Endothelial cell of umbilical vein (primary cell): ENCODE measurements around the gene KLRF1. TPM values are rescaled to one million over a fixed set of nuclear protein-coding genes. Genes with fewer than 3 reads are reported as not detected.
A peak's percentile ranks its signal among the peaks of the same experiment; 100 is the strongest.

Experiments
- BruUV-seq: library from RNA; stranded (reverse); fragments of 400-500 nt; replicated peaks from 2 replicates; lab custom pipeline; 2021; lab: Mats Ljungman, UMichigan
- CTCF ChIA-PET: fragments of 300-600, 350-600 bp; sonication (Branson Sonifier 250); formaldehyde crosslinking; loops from one replicate; lab custom pipeline; 2021; ENCODE audit warnings: antibody characterized with exemption, inconsistent platforms; lab: Charles Lee
- POLR2A ChIA-PET: fragments of 300-600, 350-600 bp; sonication (Branson Sonifier 250); formaldehyde crosslinking; loops from one replicate; lab custom pipeline; 2021; ENCODE audit warnings: antibody characterized with exemption, inconsistent platforms; lab: Charles Lee
- DNase-seq: peaks from one replicate; pipeline ENCODE4 v3.0.0-alpha.2; 2011; ENCODE audit warnings: low read depth, low spot score
- FAIRE-seq: peaks from 2 replicates; lab custom pipeline; 2011; peaks lifted over from hg19 to GRCh38; lab: Jason Lieb, UNC
- H2AFZ ChIP-seq: 2 replicates; pipeline ENCODE4 v1.6.0; 2012; ENCODE audit warnings: low read depth, low read length, control low read depth, inconsistent platforms
- H3K27ac ChIP-seq: 2 replicates; pipeline ENCODE4 v1.5.1; 2011; ENCODE audit warnings: low read depth, mild to moderate bottlenecking, control low read depth, low read length, moderate library complexity; ENCODE audit not compliant: insufficient read depth
- H3K27me3 ChIP-seq, 2 experiments: 2 replicates each; pipeline versions ENCODE4 v1.6.0 to v1.6.1; 2011; ENCODE audit warnings: low read length in 2 of 2, mixed read lengths in 1 of 2; ENCODE audit not compliant: control insufficient read depth in 2 of 2, insufficient read depth in 2 of 2
- H3K36me3 ChIP-seq, 2 experiments: 2 replicates in 1 of 2; 3 replicates in 1 of 2; pipeline ENCODE4 v1.5.1; 2011; ENCODE audit warnings: low read length in 2 of 2, mild to moderate bottlenecking in 1 of 2, moderate library complexity in 1 of 2; ENCODE audit not compliant: control insufficient read depth in 2 of 2, insufficient read depth in 2 of 2; ENCODE audit errors: extremely low read depth in 1 of 2
- H3K4me1 ChIP-seq: 3 replicates; pipeline ENCODE4 v1.5.1; 2011; ENCODE audit warnings: mild to moderate bottlenecking, low read length; ENCODE audit not compliant: control insufficient read depth, insufficient read depth; ENCODE audit errors: extremely low read depth
- H3K4me2 ChIP-seq: 2 replicates; pipeline ENCODE4 v1.6.1; 2011; ENCODE audit warnings: low read length, control low read depth, mixed read lengths; ENCODE audit not compliant: insufficient read depth
- H3K4me3 ChIP-seq, 3 experiments: fragments of 200-600 bp in 1 of 3; sonication (generic), shearing (Covaris generic) in 1 of 3; replicated peaks in 1 of 3; 2 replicates each; pipeline ENCODE4 v1.5.1; 2011 to 2016; ENCODE audit warnings: control low read depth in 3 of 3, low read length in 3 of 3, mild to moderate bottlenecking in 2 of 3, inconsistent platforms in 1 of 3, low read depth in 1 of 3, moderate library complexity in 1 of 3; ENCODE audit not compliant: insufficient read depth in 1 of 3
- H3K79me2 ChIP-seq: 2 replicates; pipeline ENCODE4 v1.6.0; 2012; ENCODE audit warnings: low read length, inconsistent platforms; ENCODE audit not compliant: control insufficient read depth, insufficient read depth
- H3K9ac ChIP-seq: replicated peaks from 2 replicates; pipeline ENCODE3; 2011; ENCODE audit warnings: low read length, control low read depth; ENCODE audit not compliant: insufficient read depth; ENCODE audit errors: extremely low read depth
- H3K9me1 ChIP-seq: replicated peaks from 3 replicates; pipeline ENCODE4 v1.6.0; 2011; ENCODE audit warnings: mild to moderate bottlenecking, low read length; ENCODE audit not compliant: control insufficient read depth, insufficient read depth; ENCODE audit errors: extremely low read depth
- H3K9me3 ChIP-seq: replicated peaks from 2 replicates; pipeline ENCODE4 v1.5.1; 2012; ENCODE audit warnings: low read length, inconsistent platforms; ENCODE audit not compliant: control insufficient read depth, insufficient read depth
- H4K20me1 ChIP-seq: replicated peaks from 2 replicates; pipeline ENCODE3; 2011; ENCODE audit warnings: mild to moderate bottlenecking, low read length; ENCODE audit not compliant: control insufficient read depth, insufficient read depth; ENCODE audit errors: extremely low read depth
- EZH2 ChIP-seq: IDR thresholded peaks from 2 replicates; pipeline ENCODE4 v1.6.1; 2012; ENCODE audit warnings: borderline replicate concordance, low read depth, mild to moderate bottlenecking, moderate library complexity, low read length, inconsistent platforms; ENCODE audit not compliant: severe bottlenecking
- FOS ChIP-seq: IDR thresholded peaks from 2 replicates; pipeline ENCODE4 v1.6.1; 2011; ENCODE audit warnings: mild to moderate bottlenecking, low read length, moderate library complexity, borderline replicate concordance; ENCODE audit not compliant: insufficient read depth
- JUN ChIP-seq: IDR thresholded peaks from 2 replicates; pipeline ENCODE4 v1.6.1; 2011; ENCODE audit warnings: borderline replicate concordance, low read depth; ENCODE audit not compliant: insufficient read length, insufficient read depth
- POLR2A ChIP-seq: IDR thresholded peaks from 2 replicates; pipeline ENCODE4 v1.6.1; 2012; ENCODE audit warnings: low read depth, mild to moderate bottlenecking, control low read depth, low read length
- POLR2AphosphoS5 ChIP-seq: IDR thresholded peaks from 2 replicates; pipeline ENCODE4 v1.6.1; 2012; ENCODE audit warnings: low read depth, mild to moderate bottlenecking, control low read depth, low read length, moderate library complexity; ENCODE audit not compliant: insufficient read depth
- dilution Hi-C: fragments of 300-500 bp; cut with MboI; formaldehyde crosslinking; loops from one replicate; pipeline ENCODE4 v1.15.0; 2019; ENCODE audit warnings: low sequenced_read_pairs; ENCODE audit not compliant: extremely low pct_ligation_motif_present
- intact Hi-C: fragments of 100-400 bp; cut with micrococcal nuclease; formaldehyde crosslinking; loops from one replicate; pipeline ENCODE4 v1.10.0; 2022
- polyA plus RNA-seq, 4 experiments: library from polyadenylated mRNA; depleted of rRNA in 3 of 4; stranded (reverse) in 3 of 4; unstranded in 1 of 4; fragments of >200 nt; gene quantifications; 2 replicates each; pipeline versions ENCODE4 v1.2.1 to v1.2.3, GENCODE V29; 2011 to 2012; ENCODE audit warnings: missing spikeins in 1 of 4
- total RNA-seq: library from RNA; stranded (reverse); gene quantifications from 2 replicates; pipeline ENCODE4 v1.2.3, GENCODE V29; 2021

KLRF1 gene
- total and polyA plus RNA-seq, 2 donors (not counting 3 experiments of a cell fraction or from before 2014, with no cell fraction given), result not detected

DNA sequence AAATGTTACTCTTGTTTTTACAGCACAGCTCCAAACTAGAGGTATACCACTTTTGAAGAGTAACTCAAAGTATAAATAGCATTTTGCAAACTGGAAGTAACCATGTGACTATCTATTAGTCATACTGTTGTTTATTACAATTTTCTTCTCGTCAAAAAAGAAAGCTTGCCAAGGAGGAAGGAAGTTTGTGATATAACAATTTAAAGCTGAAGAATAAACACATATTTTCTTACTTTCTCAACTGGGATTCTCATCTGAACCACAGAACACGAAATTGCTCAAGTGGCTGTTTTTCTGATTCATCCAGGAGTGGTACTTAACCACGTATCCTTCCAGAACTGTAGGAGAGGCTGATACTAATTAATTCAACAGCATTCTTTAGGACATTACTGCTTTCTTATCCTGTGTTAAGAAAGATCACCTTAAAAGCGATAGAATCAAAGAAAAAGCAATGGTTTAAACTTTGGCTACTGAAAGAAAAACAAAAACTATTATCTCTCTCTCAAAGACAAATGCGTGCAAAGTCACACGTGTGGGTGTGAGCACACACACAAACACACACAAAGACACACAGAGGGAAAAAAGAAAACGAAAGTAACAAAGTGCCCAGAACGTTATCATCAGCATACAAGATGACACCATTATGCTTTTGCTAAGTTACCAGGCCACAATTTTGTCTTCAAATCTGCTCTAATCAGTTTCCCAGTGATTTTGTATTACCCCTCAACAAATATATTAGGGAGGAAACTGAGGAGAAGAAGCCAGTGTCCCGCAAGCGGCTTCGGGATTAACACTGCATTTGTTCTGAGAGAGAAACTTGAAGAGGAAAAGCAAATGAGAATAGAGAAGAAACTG lies 42.3 kb downstream of the KLRF1 start, which contains the start of gene CLEC2B:
TSS of gene CLEC2B (minus strand) at position 48 of the 855 bp plus-strand sequence.
- TF ChIP-seq POLR2AphosphoS5 (peak; percentile 49), POLR2A (peak; percentile 60), EZH2 (no peak), FOS (peak; percentile 76), JUN (peak; percentile 74)
- peak; percentile 92 for DNase-seq
- CTCF ChIA-PET, result interaction anchor here (0.5 to 4.4 kb wide), 4 partner anchors 72 to 147 kb away, joined by 3 to 21 read pairs (median 4); no protein-coding TSS in a partner anchor
- Histone ChIP-seq H3K9ac (peak within 1 kb of the TSS; percentile 94), H3K4me3 (peak within 1 kb of the TSS; percentile 28 to 93 (median 73)), H4K20me1 (no peaks in the 10 kb centered on the region), H3K9me1 (no peaks in the 10 kb centered on the region), H2AFZ (peak within 1 kb of the TSS; percentile 94), H3K4me1 (peaks cover 31% of the 10 kb centered on the region), H3K36me3 (no peaks in the 10 kb centered on the region), H3K27me3 (no peaks in the 10 kb centered on the region), H3K79me2 (peaks cover 28% of the 10 kb centered on the region), H3K4me2 (peak within 1 kb of the TSS; percentile 99), H3K9me3 (no peaks in the 10 kb centered on the region), H3K27ac (peak within 1 kb of the TSS; percentile 96)
- dilution Hi-C loops, result no loop called here
- BruUV-seq, result TSS peak; percentile 97
- intact Hi-C loops, result loop anchor here (1.0 to 5.0 kb wide), 4 partner anchors 58 to 163 kb away; no protein-coding TSS in a partner anchor
- FAIRE-seq, result peak; percentile 55
- POLR2A ChIA-PET, result interaction anchor here (0.5 to 0.6 kb wide), 2 partner anchors 94 to 1933 kb away, joined by 4 to 6 read pairs; no protein-coding TSS in a partner anchor
